LNCAP (cell line): Measurements from ENCODE around the gene KRTAP12-4.
"Not testable (repeated sequence)": the region's sequence is repeated elsewhere in the genome, so short reads cannot be mapped to it uniquely, and the experiment has no call there.

Experiments used
- CTCF ChIP-seq: fragments of 450-650 bp; IDR thresholded peaks from 2 replicates; pipeline ENCODE4 v1.5.1; 2017; ENCODE audit warnings: mild to moderate bottlenecking

KRTAP12-4 gene

GRCh38 chr21:44646366-44647221 lies 7.9 kb downstream of the KRTAP12-4 start, which contains the start of gene KRTAP10-11:
TSS of gene KRTAP10-11 (plus strand) at chr21:44646414. CDS start at chr21:44646459, 45 bp downstream.
- TF ChIP-seq CTCF: not testable (repeated sequence)

DNA sequence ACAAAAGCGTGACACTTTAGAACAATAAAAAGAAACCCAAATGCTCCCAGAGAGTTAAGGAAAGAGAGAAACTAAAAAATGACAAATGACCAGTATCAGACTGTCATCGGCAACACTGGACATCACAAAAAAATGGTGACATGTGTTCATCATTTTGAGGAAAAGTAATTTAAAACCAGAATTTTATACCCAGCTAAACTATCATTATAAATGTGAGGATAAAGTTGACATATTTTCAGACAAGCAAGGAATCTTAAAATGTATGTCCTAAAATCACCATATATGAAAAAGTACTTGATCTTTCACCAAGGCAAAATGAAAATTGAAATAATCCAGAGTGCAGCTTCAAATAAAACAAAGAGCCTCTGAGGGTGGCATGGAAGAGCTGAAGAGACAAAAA lies 9.6 kb downstream of the KRTAP12-4 start:
- no peak for TF ChIP-seq CTCF

DNA sequence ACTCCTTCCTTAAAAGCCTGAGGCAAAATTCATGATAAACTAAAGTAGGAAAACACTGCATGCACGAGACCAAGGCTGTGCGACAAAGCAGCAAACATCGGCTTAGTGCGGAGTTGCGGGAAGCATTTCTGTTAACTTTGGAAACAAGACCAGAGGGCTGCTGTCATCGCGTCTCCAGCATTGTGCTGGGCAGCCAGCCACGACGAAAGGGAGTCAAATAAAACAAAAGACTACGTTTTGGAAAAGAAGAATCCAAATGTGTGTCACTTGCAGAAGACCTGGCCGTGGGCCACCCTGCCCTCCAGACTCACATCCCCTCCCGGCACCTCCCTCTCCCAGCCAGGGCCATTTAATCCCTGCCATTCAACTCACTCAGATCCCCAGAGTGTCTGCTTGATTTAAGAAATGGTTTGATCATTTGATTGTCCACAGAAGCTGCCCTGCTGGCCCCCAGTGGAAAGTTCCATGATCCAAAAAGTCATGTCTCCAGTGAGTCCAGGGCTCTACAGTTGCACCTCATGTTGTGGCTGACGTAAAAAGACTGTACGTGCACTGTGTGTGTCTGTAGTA lies 10.6 kb downstream of the KRTAP12-4 start:
- TF ChIP-seq CTCF: no peak

DNA sequence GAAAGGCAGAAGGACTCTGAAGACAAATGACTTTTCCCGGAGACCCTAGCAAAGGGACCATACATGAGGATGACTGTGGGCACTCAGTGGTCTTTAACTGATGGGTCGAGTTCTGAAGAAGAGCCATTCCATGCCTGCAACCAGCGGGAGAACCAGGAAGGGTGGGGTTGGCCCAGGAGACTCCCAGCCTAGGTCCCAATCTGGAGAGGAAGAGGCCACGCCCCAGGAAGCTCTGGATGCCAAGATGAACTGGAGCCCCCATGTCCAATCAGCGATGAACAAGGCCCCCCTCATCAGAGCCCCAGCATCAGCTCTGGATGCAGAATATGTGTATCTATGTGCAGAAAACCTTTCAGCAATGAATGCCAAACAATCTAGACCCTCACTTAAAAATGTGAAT lies 13.7 kb downstream of the KRTAP12-4 start:
- TF ChIP-seq CTCF: no peak

- TF ChIP-seq CTCF: no peak
These were observed 15.2 kb downstream of the KRTAP12-4 start for GRCh38 chr21:44639331-44639655.

- no peak for TF ChIP-seq CTCF
These were observed 17.2 kb downstream of the KRTAP12-4 start, which contains the start of gene KRTAP10-10 for GRCh38 chr21:44637018-44637850. TSS of gene KRTAP10-10 (plus strand) at chr21:44637356. CDS start at chr21:44637418, 62 bp downstream.

- TF ChIP-seq CTCF: no peak
These were observed 18.0 kb downstream of the KRTAP12-4 start for GRCh38 chr21:44636209-44637017.
